Loucy (cell line): ENCODE data around the gene PAX6.

Experiments used
- H2AFZ ChIP-seq: fragments of 200-600 bp; sonication (generic); 2 replicates; pipeline ENCODE4 v1.6.0; 2016; ENCODE audit warnings: antibody characterized with exemption, mild to moderate bottlenecking, low read length, moderate library complexity
- H3F3A ChIP-seq: fragments of 200-600 bp; 2 replicates; pipeline ENCODE4 v1.6.0; 2016; ENCODE audit warnings: antibody characterized with exemption, low read depth, mild to moderate bottlenecking
- H3K27me3 ChIP-seq: fragments of 200-600 bp; sonication (generic); 2 replicates; pipeline ENCODE4 v1.6.1; 2014; ENCODE audit warnings: low read length, mild to moderate bottlenecking; ENCODE audit not compliant: insufficient read depth, poor library complexity, severe bottlenecking
- H3K36me3 ChIP-seq: fragments of 200-600 bp; sonication (generic); 2 replicates; pipeline ENCODE4 v1.6.1; 2016; ENCODE audit warnings: low read length; ENCODE audit not compliant: insufficient read depth
- H3K4me1 ChIP-seq: fragments of 200-600 bp; sonication (generic); 2 replicates; pipeline ENCODE4 v1.5.1; 2014; ENCODE audit warnings: low read length, mild to moderate bottlenecking; ENCODE audit not compliant: insufficient read depth, poor library complexity, severe bottlenecking
- H3K4me2 ChIP-seq: fragments of 200-600 bp; sonication (generic); 2 replicates; pipeline ENCODE4 v1.6.0; 2014; ENCODE audit warnings: antibody characterized with exemption, low read length, low read depth, mild to moderate bottlenecking; ENCODE audit not compliant: poor library complexity, severe bottlenecking
- H3K4me3 ChIP-seq: fragments of 200-600 bp; sonication (generic); 2 replicates; pipeline ENCODE4 v1.5.1; 2014; ENCODE audit warnings: low read length, mild to moderate bottlenecking, mixed read lengths; ENCODE audit not compliant: poor library complexity, severe bottlenecking
- H3K79me2 ChIP-seq: fragments of 200-600 bp; sonication (generic); 2 replicates; pipeline ENCODE4 v1.6.1; 2014; ENCODE audit warnings: low read length; ENCODE audit not compliant: insufficient read depth
- H3K9ac ChIP-seq: fragments of 200-600 bp; sonication (generic); 2 replicates; pipeline ENCODE4 v1.6.0; 2014; ENCODE audit warnings: mild to moderate bottlenecking, low read depth, low read length, moderate library complexity; ENCODE audit not compliant: poor library complexity, severe bottlenecking
- H3K9me2 ChIP-seq: fragments of 200-600 bp; sonication (generic); replicated peaks from 2 replicates; pipeline ENCODE4 v1.6.1; 2016; ENCODE audit warnings: low read depth, low read length, mixed read lengths
- H3K9me3 ChIP-seq: fragments of 200-600 bp; sonication (generic); 2 replicates; pipeline ENCODE4 v1.6.1; 2014; ENCODE audit warnings: mild to moderate bottlenecking, antibody characterized with exemption, low read length, low read depth; ENCODE audit not compliant: insufficient read depth
- H4K20me1 ChIP-seq: fragments of 200-600 bp; sonication (generic); 2 replicates; pipeline ENCODE4 v1.6.0; 2014; ENCODE audit warnings: antibody characterized with exemption, low read length, mild to moderate bottlenecking; ENCODE audit not compliant: insufficient read depth, poor library complexity, severe bottlenecking
- EZH2phosphoT487 ChIP-seq: fragments of 200-600 bp; IDR thresholded peaks from 2 replicates; pipeline ENCODE4 v1.6.1; 2018; ENCODE audit warnings: antibody characterized with exemption, mild to moderate bottlenecking, moderate library complexity, borderline replicate concordance
- TF ChIP-seq, protein P1 (sequence below): fragments of 200-600 bp; sonication (generic); conservative IDR thresholded peaks from 2 replicates; pipeline ENCODE4 v1.5.1; 2014; ENCODE audit warnings: mild to moderate bottlenecking, antibody characterized with exemption, low read length

Gene PAX6

DNA sequence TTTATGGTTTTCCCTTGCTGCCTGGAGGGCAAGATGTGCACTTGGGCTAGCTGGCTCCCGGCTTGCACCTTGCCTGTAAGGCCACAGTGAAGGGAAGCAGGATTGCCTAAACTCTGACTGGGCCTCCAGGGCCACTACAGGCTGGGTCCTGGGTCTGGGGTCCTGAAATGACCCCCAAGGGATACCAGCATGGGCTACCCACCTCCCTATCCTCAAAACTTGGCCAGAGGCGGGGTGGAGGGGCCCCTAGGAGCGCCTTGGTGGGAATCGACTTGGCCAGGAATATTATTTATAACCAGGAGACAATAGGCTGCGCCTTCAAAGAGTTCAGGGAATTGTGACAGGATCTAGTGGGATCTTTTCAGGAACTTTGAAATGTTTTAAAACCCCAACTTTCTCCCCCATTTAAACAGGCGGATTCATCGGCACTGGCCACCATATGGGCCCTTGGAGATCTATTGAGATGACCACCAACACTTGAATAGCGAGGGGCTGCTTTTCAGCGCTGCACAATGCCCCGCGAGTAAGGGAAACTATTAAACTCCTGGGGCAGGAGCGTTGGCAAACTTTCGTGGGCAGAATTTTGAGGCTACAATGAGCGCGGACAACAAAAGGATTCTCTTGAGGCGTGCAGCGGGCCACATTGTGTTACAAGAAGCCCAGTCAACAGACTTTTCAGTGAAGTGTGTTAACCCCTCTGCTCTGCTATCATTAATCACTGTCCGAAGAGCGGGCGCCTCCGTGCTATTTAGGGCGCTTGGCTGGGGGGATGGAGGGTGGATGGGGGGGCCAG is 15.2 kb downstream of the PAX6 start:
- Histone ChIP-seq H3K4me3 (no peak overlapping the region), H3K9me3 (no peaks in the 10 kb centered on the region), H3F3A (no peaks in the 10 kb centered on the region), H4K20me1 (no peaks in the 10 kb centered on the region), H3K27me3 (no peaks in the 10 kb centered on the region), H3K9ac (no peak overlapping the region), H3K79me2 (no peaks in the 10 kb centered on the region), H3K4me1 (no peaks in the 10 kb centered on the region), H3K36me3 (no peaks in the 10 kb centered on the region), H2AFZ (no peak overlapping the region), H3K9me2 (no peaks in the 10 kb centered on the region), H3K4me2 (no peak overlapping the region)
- TF ChIP-seq, protein P1, sequence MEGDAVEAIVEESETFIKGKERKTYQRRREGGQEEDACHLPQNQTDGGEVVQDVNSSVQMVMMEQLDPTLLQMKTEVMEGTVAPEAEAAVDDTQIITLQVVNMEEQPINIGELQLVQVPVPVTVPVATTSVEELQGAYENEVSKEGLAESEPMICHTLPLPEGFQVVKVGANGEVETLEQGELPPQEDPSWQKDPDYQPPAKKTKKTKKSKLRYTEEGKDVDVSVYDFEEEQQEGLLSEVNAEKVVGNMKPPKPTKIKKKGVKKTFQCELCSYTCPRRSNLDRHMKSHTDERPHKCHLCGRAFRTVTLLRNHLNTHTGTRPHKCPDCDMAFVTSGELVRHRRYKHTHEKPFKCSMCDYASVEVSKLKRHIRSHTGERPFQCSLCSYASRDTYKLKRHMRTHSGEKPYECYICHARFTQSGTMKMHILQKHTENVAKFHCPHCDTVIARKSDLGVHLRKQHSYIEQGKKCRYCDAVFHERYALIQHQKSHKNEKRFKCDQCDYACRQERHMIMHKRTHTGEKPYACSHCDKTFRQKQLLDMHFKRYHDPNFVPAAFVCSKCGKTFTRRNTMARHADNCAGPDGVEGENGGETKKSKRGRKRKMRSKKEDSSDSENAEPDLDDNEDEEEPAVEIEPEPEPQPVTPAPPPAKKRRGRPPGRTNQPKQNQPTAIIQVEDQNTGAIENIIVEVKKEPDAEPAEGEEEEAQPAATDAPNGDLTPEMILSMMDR: no peak
- no peak for TF ChIP-seq EZH2phosphoT487

DNA sequence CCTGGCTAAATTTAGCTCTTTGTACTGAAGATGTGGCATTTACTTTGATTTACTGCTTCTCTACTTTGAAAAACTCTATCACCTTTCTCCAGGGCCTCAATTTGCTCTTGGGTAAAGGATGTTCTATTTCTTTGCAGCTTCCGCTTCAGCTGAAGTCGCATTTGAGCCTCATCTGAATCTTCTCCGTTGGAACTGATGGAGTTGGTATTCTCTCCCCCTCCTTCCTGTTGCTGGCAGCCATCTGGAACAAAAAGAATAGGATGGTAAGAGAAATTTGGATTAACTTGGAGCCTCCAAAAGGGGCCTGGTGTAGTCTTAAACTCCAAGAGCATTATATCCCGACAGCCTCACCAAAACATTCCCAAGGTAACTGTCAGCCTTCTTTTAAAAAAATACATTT is 16.6 kb downstream of the PAX6 start:
- H3K9me2 ChIP-seq: no peaks in the 10 kb centered on the region
- no peak overlapping the region for H3K9ac ChIP-seq
- H3K4me3 ChIP-seq: no peak overlapping the region
- H3K79me2 ChIP-seq: no peaks in the 10 kb centered on the region
- no peaks in the 10 kb centered on the region for H3K36me3 ChIP-seq
- no peaks in the 10 kb centered on the region for H3K27me3 ChIP-seq
- TF ChIP-seq EZH2phosphoT487: no peak
- TF ChIP-seq, protein P1: no peak
- H3K4me1 ChIP-seq: no peaks in the 10 kb centered on the region
- no peak overlapping the region for H3K4me2 ChIP-seq
- no peaks in the 10 kb centered on the region for H3K9me3 ChIP-seq
- H2AFZ ChIP-seq: no peak overlapping the region
- no peaks in the 10 kb centered on the region for H4K20me1 ChIP-seq
- H3F3A ChIP-seq: no peaks in the 10 kb centered on the region

DNA sequence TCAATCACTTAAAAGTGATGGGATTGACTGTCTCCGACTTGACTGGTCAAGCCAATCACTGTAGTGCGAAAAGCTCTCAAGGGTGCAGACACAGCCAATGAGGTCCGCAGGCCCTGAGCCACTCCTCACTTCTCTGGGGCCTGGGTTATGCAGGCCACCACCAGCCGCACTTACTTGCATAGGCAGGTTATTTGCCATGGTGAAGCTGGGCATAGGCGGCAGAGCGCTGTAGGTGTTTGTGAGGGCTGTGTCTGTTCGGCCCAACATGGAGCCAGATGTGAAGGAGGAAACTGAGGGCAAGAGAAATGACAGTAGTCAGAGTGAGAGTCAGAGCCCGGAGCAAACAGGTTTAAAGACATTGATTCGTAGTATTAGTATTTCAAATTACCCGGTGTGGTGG is 17.9 kb downstream of the PAX6 start:
- TF ChIP-seq, protein P1: no peak
- no peak for TF ChIP-seq EZH2phosphoT487
- Histone ChIP-seq H2AFZ (no peak overlapping the region), H4K20me1 (no peaks in the 10 kb centered on the region), H3F3A (no peaks in the 10 kb centered on the region), H3K36me3 (no peaks in the 10 kb centered on the region), H3K9ac (no peak overlapping the region), H3K27me3 (no peaks in the 10 kb centered on the region), H3K4me1 (no peaks in the 10 kb centered on the region), H3K4me3 (no peak overlapping the region), H3K9me2 (no peaks in the 10 kb centered on the region), H3K4me2 (no peak overlapping the region), H3K9me3 (no peaks in the 10 kb centered on the region), H3K79me2 (no peaks in the 10 kb centered on the region)
